Lung microvascular endothelial cell (primary cell): ENCODE results near the gene TSKU. TPM values are rescaled to one million over a fixed set of nuclear protein-coding genes. Genes with fewer than 3 reads are reported as not detected.

Experiments
- DNase-seq, 2 donors: peaks; one replicate each; pipeline versions ENCODE4 v3.0.0 to v3.0.0-alpha.2; 2010; ENCODE audit warnings: low read depth in 2 of 2
- total RNA-seq: library from RNA; depleted of rRNA; stranded (reverse); fragments of >200 nt; gene quantifications from 2 replicates; pipeline ENCODE4 v1.2.1, GENCODE V29; 2014

TSKU gene
- total RNA-seq, 1 donor from 2014 or later = 3.2 TPM

DNA sequence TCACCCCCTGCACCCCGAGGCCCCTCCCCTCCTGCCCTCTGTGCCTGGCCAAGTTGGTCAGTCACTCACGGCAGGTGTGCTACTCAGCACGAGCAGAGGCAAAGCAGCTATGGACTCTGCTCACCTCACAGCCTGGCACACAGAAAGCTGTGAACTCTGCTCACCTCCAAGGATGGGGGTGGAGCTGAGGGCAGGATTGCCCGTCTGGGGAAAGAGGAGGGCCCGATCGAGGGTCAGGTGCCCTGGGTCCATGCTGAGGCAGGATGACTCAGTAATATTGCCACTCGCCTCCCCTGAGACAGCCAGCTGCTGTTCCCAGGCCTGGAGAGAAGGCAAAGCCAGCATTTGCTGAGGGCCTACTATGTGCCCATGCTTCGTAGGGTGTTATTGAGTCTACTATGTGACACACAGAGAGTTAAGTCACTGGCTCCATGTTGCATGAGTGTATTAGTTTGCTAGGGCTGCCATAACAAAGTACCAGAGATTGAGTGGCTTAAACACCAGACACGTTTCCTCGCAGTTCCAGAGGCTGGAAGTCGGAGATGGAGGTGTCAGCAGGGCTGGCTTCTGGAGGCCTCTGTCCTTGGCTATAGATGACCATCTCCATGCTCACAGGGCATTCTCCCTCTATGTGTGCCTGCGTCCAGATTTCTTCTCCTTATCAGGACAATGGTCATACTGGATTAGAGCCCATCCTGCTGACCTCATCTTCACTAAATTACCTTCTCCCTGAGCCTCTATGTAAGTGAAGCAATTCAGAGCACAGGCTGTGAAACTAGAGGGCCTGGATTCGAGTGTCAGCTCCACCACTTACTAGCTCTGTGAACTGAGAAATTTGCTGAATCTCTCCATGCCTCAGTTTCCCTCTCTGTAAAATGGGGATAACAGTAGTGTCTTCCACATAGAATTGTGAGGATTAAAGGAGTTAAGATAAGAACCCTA is 13.2 kb upstream of the TSKU start:
- no peak for DNase-seq

- peak in 1 of 2 donors; percentile 75 for DNase-seq
These were observed 12.3 kb upstream of the TSKU start for GRCh38 chr11:76770642-76771445.

DNA sequence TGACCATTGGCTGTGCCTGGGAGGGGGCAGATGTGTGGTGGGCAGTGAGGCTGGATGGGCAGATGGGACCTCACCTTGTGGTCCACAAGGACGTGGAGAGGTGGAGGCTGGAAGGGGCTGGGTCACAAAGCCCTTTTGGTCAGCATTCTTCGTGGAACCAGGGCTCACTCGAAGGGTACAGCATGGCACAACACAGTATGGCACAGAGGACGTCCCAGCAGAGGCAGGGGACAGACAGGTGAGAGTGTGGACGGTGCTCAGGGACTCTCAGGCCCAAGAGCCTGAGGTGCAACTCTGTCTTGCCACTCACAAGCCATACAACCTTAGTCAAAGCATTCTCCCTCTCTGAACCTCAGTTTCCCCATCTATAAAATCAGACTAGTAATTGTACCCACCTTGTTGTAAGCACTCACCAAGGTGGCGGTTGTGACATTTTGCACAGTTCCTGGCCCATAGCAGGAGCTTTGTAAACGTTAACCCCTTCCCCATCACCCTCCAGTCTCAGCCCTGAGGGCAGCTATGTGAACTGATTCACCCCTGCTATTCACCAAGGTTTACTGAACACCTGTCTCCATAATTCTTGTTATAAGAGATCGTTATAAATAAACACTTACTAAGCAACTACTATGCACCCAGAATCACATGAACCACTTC is 11.6 kb upstream of the TSKU start:
- no peak for DNase-seq

- no peak for DNase-seq
These were observed 10.9 kb upstream of the TSKU start for GRCh38 chr11:76772100-76772782.

GRCh38 chr11:76772783-76773106 is 10.4 kb upstream of the TSKU start:
- DNase-seq = no peak

DNA sequence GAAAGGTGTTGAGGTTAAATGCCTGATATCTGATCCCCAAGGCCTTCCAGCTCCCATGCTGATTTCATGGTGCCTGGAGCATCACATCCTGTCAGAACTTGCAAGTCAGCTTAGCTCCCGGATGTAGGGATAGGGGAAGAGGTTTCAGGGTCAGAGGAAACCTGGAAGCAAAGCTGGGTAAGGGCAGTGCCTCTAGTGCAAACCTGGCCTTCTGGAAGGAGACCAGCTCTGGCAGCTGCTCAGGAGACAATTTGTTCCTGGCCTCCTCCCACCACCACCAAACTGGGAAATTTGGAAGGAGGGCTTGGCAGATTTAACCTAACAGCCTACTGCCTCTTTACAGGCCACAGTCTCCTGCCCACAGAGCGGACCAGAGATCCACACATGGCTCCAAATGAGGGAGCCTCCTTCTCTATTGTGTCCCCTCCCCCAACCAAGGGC is 9.2 kb upstream of the TSKU start:
- peak in 1 of 2 donors; percentile 16 for DNase-seq

GRCh38 chr11:76776472-76776871 is 6.7 kb upstream of the TSKU start:
- DNase-seq = no peak

- DNase-seq = no peak
These were observed 5.9 kb upstream of the TSKU start for GRCh38 chr11:76777305-76777704.

- no peak for DNase-seq
These were observed 5.3 kb upstream of the TSKU start for GRCh38 chr11:76777876-76778275.

DNA sequence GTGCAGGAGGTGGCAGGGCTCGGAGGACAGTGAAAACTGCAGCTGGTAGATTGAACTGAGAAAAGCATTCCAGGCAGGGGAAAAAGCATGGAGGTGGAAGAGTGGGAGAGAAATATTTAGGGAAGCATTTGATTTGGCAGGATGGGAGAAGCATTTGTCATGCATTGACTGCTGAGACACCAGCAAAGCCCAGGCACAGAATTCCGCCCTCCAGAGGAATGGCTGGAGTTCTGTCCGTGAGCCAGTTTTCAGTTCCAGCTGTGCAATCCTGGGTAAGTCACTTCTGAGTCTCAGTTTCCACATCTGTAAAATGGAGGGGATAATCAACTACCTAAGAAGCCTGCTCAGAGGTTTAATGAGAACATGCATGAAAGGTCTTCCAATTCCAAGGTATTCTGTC is 4.3 kb upstream of the TSKU start:
- no peak for DNase-seq

- DNase-seq = no peak
These were observed 1.9 kb upstream of the TSKU start for GRCh38 chr11:76781046-76781801.

GRCh38 chr11:76781807-76782530 is 1.2 kb upstream of the TSKU start:
- no peak for DNase-seq

GRCh38 chr11:76782531-76783293 is 444 bp upstream of the TSKU start:
- DNase-seq = peak; percentile 86 to 87

GRCh38 chr11:76783896-76784813 is 999 bp downstream of the TSKU start:
- peak; percentile 73 for DNase-seq

GRCh38 chr11:76785513-76785912 is 2.4 kb downstream of the TSKU start:
- no peak for DNase-seq

DNA sequence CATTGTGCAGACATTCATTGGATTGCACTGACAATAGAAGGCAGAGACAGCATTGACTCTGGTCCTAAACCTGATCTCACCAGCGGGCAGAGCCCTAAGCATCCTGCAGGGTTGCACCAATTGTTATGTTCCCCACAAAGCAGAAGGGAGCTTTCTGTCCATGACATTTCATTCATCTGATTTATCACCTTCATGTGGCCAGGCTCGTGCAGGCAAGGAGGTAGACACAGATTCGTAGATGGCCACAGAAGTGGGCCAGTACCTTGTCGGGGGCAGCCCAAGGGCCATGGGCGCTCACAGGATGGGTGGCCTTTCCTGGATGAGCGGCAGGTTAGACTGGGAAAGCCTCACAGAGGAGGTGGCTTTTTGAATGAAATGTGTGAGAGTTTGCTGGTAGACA is 2.9 kb downstream of the TSKU start:
- no peak for DNase-seq

GRCh38 chr11:76786441-76787014 is 3.4 kb downstream of the TSKU start:
- no peak for DNase-seq

DNA sequence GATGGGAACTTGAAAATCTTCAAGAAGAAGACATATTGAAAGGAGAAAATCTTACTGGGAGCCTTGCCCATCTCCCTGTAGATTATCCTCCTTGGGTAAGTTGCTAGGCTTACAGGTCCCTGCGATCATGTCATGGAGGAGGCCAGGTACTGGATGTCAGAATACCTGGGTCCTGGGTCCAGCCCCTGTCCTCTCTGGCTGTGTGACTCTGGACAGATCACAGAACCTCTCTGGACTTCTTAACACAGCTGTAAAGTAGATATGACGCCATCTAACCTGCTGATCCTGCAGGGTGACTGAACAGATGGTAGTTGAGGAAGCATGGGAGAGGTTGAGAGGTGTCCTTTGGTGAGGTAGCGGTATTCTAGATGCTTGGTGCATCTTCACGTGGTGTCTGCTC is 4.1 kb downstream of the TSKU start:
- DNase-seq = no peak
